ENCODE results near the gene GJA9.
"Not testable (repeated sequence)": the region's sequence is repeated elsewhere in the genome, so short reads cannot be mapped to it uniquely, and the experiment has no call there.

The GJA9 gene

DNA sequence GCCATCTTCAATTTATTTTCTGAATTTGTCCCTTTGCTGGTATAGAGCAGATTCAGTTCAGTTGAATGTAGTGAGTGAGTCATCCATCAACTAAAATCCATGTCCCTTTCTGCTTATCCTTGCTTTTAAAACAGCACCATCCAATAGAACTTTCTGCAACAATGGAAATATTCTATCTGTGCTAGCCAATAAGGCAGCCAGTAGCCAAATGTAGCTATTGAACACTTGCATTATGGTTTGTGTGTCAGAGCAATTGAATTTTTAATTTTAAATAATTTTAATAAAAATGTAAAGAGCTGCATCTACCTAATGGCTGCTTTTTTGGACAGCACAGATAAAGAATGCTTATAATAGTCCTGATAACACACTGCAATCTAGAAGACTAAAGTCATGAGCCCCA, at the start of gene GJA9:
GJA9 (minus strand) TSS at position 101 of the 400 bp plus-strand sequence. CDS start 5,489 bp downstream, outside the sequence.
- no peak for DNase-seq (ENCODE audit: low spot score)

- DNase-seq (ENCODE audit: low spot score) = no peak
Measured at GRCh38 chr1:38929476-38929875, 48.1 kb upstream of the GJA9 start.

- no peak for DNase-seq (ENCODE audit: low spot score)
Measured at GRCh38 chr1:38929054-38929453, 47.7 kb upstream of the GJA9 start.

- no peak for DNase-seq (ENCODE audit: low spot score)
Measured at GRCh38 chr1:38926091-38926490, 44.7 kb upstream of the GJA9 start.

DNA sequence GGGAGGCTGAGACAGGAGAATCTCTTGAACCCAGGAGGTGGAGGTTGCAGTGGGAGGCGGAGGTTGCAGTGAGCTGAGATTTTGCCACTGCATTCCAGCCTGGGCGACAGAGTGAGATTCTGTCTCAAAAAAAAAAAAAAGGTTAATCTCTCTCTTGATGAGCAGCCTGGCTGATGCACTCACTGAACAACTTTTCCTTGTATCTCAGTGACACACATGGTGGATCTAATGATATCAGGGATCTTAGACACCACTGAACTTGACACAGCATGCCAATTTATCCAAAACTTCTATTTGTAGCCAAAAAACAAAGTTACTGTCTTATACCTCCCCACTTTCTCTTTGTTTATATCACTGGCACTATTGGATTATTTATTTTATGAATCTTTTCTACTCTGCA, 44.0 kb upstream of the GJA9 start:
- no peak for DNase-seq (ENCODE audit: low spot score)

- DNase-seq (ENCODE audit: low spot score) = no peak
Measured at GRCh38 chr1:38923607-38924006, 42.2 kb upstream of the GJA9 start.

GRCh38 chr1:38919130-38919529, 37.7 kb upstream of the GJA9 start:
- DNase-seq (ENCODE audit: low spot score) = no peak

GRCh38 chr1:38918568-38918967, 37.2 kb upstream of the GJA9 start:
- DNase-seq (ENCODE audit: low spot score) = no peak

GRCh38 chr1:38917772-38918171, 36.4 kb upstream of the GJA9 start:
- no peak for DNase-seq (ENCODE audit: low spot score)

DNA sequence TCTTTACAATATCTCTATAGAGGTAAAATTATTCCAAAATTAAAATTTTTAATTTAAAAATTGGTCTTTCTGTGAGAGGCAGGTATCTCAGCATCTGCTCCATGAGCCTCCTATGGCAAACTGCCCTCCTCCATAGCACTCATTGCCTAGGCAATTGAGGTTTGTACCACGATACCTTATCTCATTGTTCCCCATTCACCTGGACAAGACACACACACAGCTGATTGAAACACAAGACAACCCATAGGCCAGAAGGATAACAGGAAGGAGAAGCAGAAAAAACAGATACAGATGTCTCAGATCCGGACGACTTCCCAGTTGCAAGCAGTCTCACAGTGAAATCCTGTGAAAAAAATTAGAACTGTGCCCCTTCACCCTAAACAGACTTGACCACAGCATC, 36.0 kb upstream of the GJA9 start:
- DNase-seq (ENCODE audit: low spot score) = no peak

DNA sequence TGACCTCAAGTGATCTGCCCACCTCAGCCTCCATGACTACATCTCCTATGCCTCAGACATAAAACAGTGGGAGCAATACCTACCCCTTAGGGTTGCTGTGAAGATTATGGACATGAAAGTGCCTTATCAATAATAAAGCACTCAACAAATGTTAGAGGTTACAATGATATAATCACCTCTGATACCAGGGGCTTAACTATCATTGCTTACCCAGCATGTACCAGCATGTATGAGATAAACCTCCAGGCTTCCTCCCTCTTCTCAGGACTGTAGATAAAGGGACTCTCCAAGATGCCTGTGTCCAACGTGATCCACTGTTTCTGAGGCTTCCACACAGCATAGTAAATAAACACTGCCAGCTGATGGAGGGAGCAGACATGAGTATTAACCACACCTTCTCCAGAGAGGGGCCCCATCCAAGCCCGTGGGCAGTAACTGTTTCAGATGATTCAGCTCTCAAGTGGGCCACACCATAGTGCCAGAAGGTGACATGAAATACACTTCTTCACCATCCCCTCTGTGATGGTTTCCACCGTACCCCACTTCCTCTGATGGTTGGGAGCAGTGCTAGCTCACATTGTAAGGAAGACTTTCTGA, 34.1 kb upstream of the GJA9 start:
- no peak for DNase-seq (ENCODE audit: low spot score)

DNA sequence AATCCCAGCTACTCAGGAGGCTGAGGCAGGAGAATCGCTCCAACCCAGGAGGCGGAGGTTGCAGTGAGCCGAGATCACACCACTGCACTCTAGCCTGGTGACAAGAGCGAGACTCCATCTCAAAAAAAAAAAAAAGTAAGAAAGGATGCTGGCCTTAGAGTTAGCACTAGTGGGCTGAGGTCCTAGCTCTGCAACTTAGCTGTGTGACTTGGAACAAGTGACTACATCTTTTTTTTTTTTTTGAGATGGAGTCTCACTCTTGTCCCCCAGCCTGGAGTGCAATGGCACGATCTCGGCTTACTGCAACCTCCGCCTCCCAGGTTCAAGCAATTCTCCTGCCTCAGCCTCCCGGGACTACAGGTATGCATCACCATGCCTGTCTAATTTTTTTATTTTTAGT, 33.5 kb upstream of the GJA9 start:
- DNase-seq (ENCODE audit: low spot score) = not testable (repeated sequence)

DNA sequence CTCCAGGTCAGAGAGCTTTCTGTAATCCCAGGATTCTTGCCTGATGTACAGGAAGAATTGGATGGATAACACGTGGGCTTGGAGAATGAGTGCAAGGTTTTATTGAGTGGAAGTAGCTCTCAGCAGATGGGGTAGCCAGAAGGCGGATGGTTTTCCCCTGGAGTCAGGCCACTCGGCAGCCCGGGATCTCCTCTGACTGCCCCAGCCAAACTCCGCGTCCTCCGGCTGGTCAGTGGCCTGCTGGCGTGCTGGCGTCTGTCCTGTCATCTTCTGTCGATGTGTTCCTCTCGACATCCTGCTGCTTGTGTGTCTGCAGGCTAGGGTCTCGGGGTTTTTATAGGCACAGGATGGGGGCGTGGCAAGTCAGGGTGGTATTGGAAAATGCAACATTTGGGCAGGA, 27.4 kb upstream of the GJA9 start:
- DNase-seq (ENCODE audit: low spot score) = no peak

GRCh38 chr1:38905985-38906384, 24.6 kb upstream of the GJA9 start:
- no peak for DNase-seq (ENCODE audit: low spot score)

- no peak for DNase-seq (ENCODE audit: low spot score)
Measured at GRCh38 chr1:38899560-38899959, 18.2 kb upstream of the GJA9 start.

GRCh38 chr1:38898653-38899230, 17.4 kb upstream of the GJA9 start:
- DNase-seq (ENCODE audit: low spot score) = no peak

- DNase-seq (ENCODE audit: low spot score) = no peak
Measured at GRCh38 chr1:38896169-38896568, 14.8 kb upstream of the GJA9 start.

DNA sequence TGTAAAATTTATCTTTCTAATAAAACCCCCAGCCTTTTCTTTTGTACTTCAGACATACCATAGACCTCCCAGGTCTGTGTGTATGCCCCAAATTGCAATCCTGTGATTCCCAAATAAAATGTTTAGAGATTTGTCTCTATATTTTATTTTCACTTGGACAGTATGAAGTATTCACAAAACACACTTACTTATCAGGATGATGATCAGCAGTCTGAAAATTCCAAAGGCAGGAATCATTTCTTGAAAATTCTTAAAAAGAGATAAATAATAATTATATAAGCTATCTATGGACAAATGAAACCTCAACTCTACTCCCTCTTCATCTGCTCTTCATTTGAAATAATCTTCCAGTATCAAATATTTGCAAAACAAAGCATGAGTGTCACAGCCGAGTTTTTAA, 11.6 kb upstream of the GJA9 start:
- DNase-seq (ENCODE audit: low spot score) = no peak

DNA sequence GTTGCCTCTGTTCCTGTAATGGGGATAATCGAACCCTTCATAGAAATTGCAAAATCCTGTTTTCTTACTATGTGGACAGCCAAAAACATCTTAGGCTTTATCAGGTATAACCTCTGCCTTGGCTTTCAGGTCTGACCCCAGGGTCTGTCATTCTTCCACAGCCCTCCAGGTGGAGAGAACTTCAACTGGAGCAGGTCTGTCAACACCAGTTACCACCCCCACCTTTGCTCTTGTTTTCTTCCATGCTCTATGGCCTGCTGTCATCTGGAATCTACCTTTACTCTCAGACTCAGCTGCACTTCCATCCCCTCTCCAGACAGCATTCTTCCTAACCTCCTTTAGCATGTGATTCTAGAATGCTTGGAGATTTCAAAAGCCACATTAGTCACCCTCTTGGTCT, 10.4 kb upstream of the GJA9 start:
- no peak for DNase-seq (ENCODE audit: low spot score)

DNA sequence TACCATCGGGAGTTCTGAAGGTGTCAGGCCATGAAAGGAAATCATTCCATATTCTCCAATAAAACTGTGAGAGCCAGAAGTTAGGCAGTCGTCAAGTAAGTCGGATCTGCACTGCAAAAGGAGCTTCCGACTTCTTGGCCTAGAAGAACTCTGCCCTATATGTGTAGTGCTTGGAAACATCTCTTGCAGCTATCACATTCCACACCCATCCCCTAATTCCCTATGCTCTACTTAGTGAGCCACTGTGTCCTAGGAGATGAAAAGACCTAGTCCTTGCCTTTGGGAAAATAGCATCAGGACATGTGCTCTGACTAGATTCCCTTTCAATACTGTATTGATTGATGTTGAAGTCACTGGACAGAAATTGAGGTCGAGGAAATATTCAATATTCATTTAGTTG, 8.2 kb upstream of the GJA9 start:
- no peak for DNase-seq (ENCODE audit: low spot score)

- no peak for DNase-seq (ENCODE audit: low spot score)
Measured at GRCh38 chr1:38888423-38889333, 7.3 kb upstream of the GJA9 start.

DNA sequence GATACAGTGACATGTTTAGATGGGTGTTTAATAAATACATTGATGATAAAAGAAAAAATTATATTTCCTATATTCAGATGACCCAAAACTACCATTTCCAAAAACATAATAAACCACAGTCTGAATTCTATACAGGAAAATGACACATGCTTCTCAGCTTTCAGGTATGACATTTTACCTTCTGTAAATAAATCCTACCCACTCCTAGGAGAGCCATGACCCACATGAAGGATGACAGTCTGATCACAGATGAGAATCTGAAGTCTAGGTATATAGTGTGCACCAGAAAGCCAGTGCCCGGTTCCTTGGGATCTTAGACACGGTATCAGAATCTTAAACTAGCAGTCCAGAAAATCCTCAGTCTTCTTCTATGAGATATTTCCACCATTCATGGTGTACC, 3.7 kb upstream of the GJA9 start:
- DNase-seq (ENCODE audit: low spot score) = no peak

DNA sequence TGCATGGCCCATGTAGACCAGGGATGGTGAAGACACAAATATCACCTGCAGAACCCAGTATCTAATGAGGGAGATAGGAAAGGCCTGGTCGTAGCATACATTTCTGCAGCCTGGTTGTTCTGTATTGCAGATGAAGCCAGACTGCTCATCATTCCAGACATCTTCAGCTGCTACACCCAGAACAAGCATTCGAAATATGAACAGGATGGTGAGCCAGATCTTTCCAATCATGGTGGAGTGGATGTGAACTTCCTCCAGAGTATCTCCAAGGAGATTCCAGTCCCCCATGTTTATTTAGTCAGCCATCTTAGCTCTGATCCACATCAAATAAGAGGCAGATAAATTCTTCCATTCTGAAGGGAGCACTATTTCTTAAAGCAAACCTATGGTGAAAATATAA, 5.6 kb downstream of the GJA9 start:
- no peak for DNase-seq (ENCODE audit: low spot score)
